KBM-7 (cell line): ENCODE data around the gene ASB8.
"Not testable (repeated sequence)": the region's sequence is repeated elsewhere in the genome, so short reads cannot be mapped to it uniquely, and the experiment has no call there.

ENCODE experiments used
- DNase-seq: peaks from one replicate; pipeline ENCODE4 v3.0.0-alpha.2; 2015
- in situ Hi-C: fragments of 300-500 bp; cut with MboI; formaldehyde crosslinking; loops from 2 replicates; pipeline ENCODE4 v1.14.3; 2020; ENCODE audit warnings: low sequenced_read_pairs, low pct_unique_long_range_greater_than_20kb, mixed read lengths

ASB8 gene

GRCh38 chr12:48151103-48151771, 6.1 kb downstream of the ASB8 start:
- in situ Hi-C loops, result no loop called here
- DNase-seq, result no peak

GRCh38 chr12:48145981-48146380, 11.3 kb downstream of the ASB8 start:
- no peak for DNase-seq
- in situ Hi-C loops, result no loop called here

- in situ Hi-C loops, result no loop called here
- DNase-seq, result no peak
These were observed 13.4 kb downstream of the ASB8 start for GRCh38 chr12:48143898-48144297.

GRCh38 chr12:48142818-48143674, 14.3 kb downstream of the ASB8 start:
- in situ Hi-C loops, result no loop called here
- DNase-seq, result no peak

- DNase-seq, result no peak
- in situ Hi-C loops, result no loop called here
These were observed 22.3 kb downstream of the ASB8 start for GRCh38 chr12:48135027-48135426.

- no peak for DNase-seq
- in situ Hi-C loops, result no loop called here
These were observed 24.5 kb downstream of the ASB8 start for GRCh38 chr12:48132826-48133225.

GRCh38 chr12:48131517-48131916, 25.8 kb downstream of the ASB8 start:
- no peak for DNase-seq
- in situ Hi-C loops, result no loop called here

- in situ Hi-C loops, result no loop called here
- no peak for DNase-seq
These were observed 27.9 kb downstream of the ASB8 start for GRCh38 chr12:48129376-48129775.

GRCh38 chr12:48128800-48129199, 28.5 kb downstream of the ASB8 start:
- in situ Hi-C loops, result no loop called here
- no peak for DNase-seq

- in situ Hi-C loops, result no loop called here
- DNase-seq, result no peak
These were observed 30.2 kb downstream of the ASB8 start for GRCh38 chr12:48126953-48127630.

- no peak for DNase-seq
- in situ Hi-C loops, result no loop called here
These were observed 31.3 kb downstream of the ASB8 start for GRCh38 chr12:48125985-48126384.

- DNase-seq, in situ Hi-C loops: not testable (repeated sequence)
These were observed 31.8 kb downstream of the ASB8 start for GRCh38 chr12:48125542-48125941.

GRCh38 chr12:48123169-48123568, 34.1 kb downstream of the ASB8 start:
- DNase-seq, result no peak
- in situ Hi-C loops, result no loop called here

GRCh38 chr12:48122065-48122834, 35.1 kb downstream of the ASB8 start:
- in situ Hi-C loops, result no loop called here
- no peak for DNase-seq

- no peak for DNase-seq
- in situ Hi-C loops, result no loop called here
These were observed 35.8 kb downstream of the ASB8 start for GRCh38 chr12:48121522-48121921.

GRCh38 chr12:48119834-48120195, 37.5 kb downstream of the ASB8 start:
- DNase-seq, result no peak

GRCh38 chr12:48119078-48119833, 38.1 kb downstream of the ASB8 start, which contains the start of gene PFKM:
TSS of gene PFKM (plus strand) at chr12:48119364. CDS start at chr12:48122775, 3,411 bp downstream.
- in situ Hi-C loops, result no loop called here

More at GRCh38 chr12:48119834-48120195, 37.5 kb downstream of the ASB8 start:
- in situ Hi-C loops, result no loop called here

GRCh38 chr12:48118284-48118871, 38.9 kb downstream of the ASB8 start:
- DNase-seq, result no peak
- in situ Hi-C loops, result no loop called here

More at GRCh38 chr12:48119078-48119833, 38.1 kb downstream of the ASB8 start, which contains the start of gene PFKM:
- DNase-seq, result peak; percentile 58
